Effector memory CD4-positive, alpha-beta T cell (primary cell): ENCODE measurements around the gene CCDC160.

Source experiments
- DNase-seq, 3 donors: peaks; one replicate each; pipeline ENCODE4 v3.0.0-alpha.2; 2020
- H3K27ac ChIP-seq: 2 replicates; pipeline ENCODE4 v1.7.0; 2013; ENCODE audit warnings: mild to moderate bottlenecking, low read length, moderate library complexity; ENCODE audit not compliant: insufficient read depth, poor library complexity, severe bottlenecking
- H3K27me3 ChIP-seq: replicated peaks from 2 replicates; pipeline ENCODE4 v1.7.0; 2013; ENCODE audit warnings: mild to moderate bottlenecking, low read length; ENCODE audit not compliant: insufficient read depth, control insufficient read depth, poor library complexity, severe bottlenecking
- H3K36me3 ChIP-seq: 2 replicates; pipeline ENCODE4 v1.7.0; 2013; ENCODE audit warnings: mild to moderate bottlenecking, low read length, moderate library complexity; ENCODE audit not compliant: control insufficient read depth, insufficient read depth
- H3K4me1 ChIP-seq: 2 replicates; pipeline ENCODE4 v1.7.0; 2013; ENCODE audit warnings: low read length, mild to moderate bottlenecking; ENCODE audit not compliant: control insufficient read depth, insufficient read depth, poor library complexity, severe bottlenecking
- H3K4me3 ChIP-seq: 2 replicates; pipeline ENCODE4 v1.7.0; 2013; ENCODE audit warnings: low read length, low read depth, mild to moderate bottlenecking; ENCODE audit not compliant: insufficient read depth, poor library complexity, severe bottlenecking
- H3K9me3 ChIP-seq: 2 replicates; pipeline ENCODE4 v1.7.0; 2013; ENCODE audit warnings: mild to moderate bottlenecking, low read length, moderate library complexity; ENCODE audit not compliant: control insufficient read depth

CCDC160 gene

DNA sequence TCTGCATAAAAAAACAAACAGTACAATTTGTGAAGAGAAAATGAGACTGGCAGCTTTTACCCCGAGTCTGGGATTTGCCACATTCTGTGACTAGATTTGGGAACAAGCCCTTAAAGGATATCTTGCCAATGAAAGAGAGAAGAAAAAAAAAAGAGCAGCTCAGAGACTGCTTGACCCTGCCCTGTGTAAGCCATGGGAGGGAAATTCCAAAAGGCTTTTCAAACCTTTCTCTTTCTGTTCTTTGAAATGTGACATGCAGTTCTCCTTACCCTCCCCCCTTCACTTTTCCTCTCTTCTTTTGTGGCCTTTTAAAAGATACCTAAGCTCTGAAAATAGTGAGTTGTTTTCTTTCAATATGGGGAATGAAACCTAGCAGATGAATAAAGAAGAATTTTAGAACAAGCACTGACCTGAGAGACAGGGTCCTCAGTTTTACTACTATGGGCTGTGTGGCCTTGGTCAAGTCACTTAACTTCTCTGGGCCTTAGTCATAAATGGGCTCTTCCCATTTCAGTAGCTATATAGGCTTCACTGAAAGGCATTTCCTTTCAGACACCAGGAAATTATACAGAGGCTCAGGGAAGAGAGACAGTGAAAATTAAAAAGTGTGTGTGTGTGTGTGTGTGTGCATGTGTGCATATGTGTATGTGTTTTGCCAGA is 5.1 kb downstream of the CCDC160 start:
- no peaks in the 10 kb centered on the region for H3K4me1 ChIP-seq
- no peaks in the 10 kb centered on the region for H3K27me3 ChIP-seq
- H3K9me3 ChIP-seq: no peaks in the 10 kb centered on the region
- H3K27ac ChIP-seq: no peak overlapping the region
- no peak overlapping the region for H3K4me3 ChIP-seq
- no peaks in the 10 kb centered on the region for H3K36me3 ChIP-seq
- no peak for DNase-seq

DNA sequence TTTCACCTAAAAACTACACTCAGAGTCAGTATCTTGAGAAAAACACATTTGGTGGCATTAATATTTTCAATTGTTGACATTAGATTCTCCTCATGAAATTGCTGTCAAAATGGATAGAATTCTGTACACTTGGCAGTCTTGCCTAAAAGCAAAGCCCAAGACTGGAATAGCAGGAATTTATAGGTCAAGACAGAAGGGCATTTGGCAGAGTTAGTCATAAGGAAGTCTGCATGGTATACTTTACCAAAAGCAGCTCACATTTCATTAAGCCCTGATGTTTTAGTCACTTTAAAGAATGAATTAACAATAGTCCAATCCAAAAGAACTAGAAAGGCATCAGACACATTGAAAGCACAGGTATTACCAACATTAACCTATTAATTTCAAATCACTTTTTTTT is 7.1 kb downstream of the CCDC160 start:
- H3K4me3 ChIP-seq: no peak overlapping the region
- DNase-seq: no peak
- H3K27ac ChIP-seq: no peak overlapping the region
- no peaks in the 10 kb centered on the region for H3K4me1 ChIP-seq
- H3K36me3 ChIP-seq: no peaks in the 10 kb centered on the region
- no peaks in the 10 kb centered on the region for H3K9me3 ChIP-seq
- no peaks in the 10 kb centered on the region for H3K27me3 ChIP-seq

GRCh38 chrX:134246282-134246681 is 9.3 kb downstream of the CCDC160 start:
- no peak for DNase-seq
- H3K36me3 ChIP-seq: no peaks in the 10 kb centered on the region
- H3K27me3 ChIP-seq: no peaks in the 10 kb centered on the region
- no peaks in the 10 kb centered on the region for H3K9me3 ChIP-seq
- no peak overlapping the region for H3K4me3 ChIP-seq
- no peak overlapping the region for H3K27ac ChIP-seq
- no peaks in the 10 kb centered on the region for H3K4me1 ChIP-seq

GRCh38 chrX:134247492-134247891 is 10.5 kb downstream of the CCDC160 start:
- no peaks in the 10 kb centered on the region for H3K36me3 ChIP-seq
- H3K27ac ChIP-seq: no peak overlapping the region
- DNase-seq: no peak
- H3K27me3 ChIP-seq: no peaks in the 10 kb centered on the region
- H3K4me3 ChIP-seq: no peak overlapping the region
- H3K4me1 ChIP-seq: no peaks in the 10 kb centered on the region
- H3K9me3 ChIP-seq: no peaks in the 10 kb centered on the region

DNA sequence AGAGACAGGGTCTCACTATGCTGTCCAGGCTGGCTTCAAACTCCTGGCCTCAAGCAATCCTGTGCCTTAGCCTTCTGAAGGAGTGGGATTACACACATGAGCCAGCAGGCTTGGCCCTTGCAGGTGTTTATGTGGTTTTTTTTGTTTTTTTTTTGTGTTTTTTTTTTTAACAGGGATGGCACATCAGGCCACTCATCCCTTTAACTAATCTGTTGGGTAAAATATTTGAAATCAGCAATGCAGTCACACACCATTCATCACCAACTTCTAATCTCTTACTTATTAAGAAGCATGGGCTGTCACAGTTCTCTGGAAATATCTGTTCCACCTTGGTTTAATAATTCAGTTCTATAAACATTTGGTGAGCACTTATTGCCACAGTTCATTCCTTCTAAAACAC is 12.3 kb downstream of the CCDC160 start:
- H3K36me3 ChIP-seq: no peaks in the 10 kb centered on the region
- H3K4me1 ChIP-seq: no peaks in the 10 kb centered on the region
- H3K9me3 ChIP-seq: no peaks in the 10 kb centered on the region
- DNase-seq: no peak
- H3K27me3 ChIP-seq: no peaks in the 10 kb centered on the region
- no peak overlapping the region for H3K4me3 ChIP-seq
- no peak overlapping the region for H3K27ac ChIP-seq

DNA sequence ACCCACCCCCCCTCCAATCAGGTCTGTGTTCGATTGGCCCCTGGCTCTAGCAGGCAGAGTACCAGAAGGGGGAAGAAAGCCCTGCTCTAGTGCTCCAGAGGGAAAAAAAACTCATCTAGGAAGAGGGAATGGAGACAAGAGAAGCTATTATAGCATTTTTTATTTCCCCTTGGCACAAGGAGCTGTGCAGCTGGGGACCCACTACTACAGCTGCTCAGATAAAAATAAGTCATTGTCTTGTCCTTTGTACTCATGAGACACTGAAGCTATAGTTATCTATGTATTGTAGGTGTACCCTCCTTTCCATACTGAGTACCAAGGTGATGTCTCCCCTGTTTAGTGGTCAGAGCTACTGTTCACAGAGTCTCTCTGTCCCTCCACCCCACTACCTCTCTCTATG is 14.3 kb downstream of the CCDC160 start:
- no peaks in the 10 kb centered on the region for H3K27me3 ChIP-seq
- DNase-seq: no peak
- no peak overlapping the region for H3K27ac ChIP-seq
- no peaks in the 10 kb centered on the region for H3K9me3 ChIP-seq
- no peaks in the 10 kb centered on the region for H3K36me3 ChIP-seq
- H3K4me1 ChIP-seq: no peaks in the 10 kb centered on the region
- no peak overlapping the region for H3K4me3 ChIP-seq

DNA sequence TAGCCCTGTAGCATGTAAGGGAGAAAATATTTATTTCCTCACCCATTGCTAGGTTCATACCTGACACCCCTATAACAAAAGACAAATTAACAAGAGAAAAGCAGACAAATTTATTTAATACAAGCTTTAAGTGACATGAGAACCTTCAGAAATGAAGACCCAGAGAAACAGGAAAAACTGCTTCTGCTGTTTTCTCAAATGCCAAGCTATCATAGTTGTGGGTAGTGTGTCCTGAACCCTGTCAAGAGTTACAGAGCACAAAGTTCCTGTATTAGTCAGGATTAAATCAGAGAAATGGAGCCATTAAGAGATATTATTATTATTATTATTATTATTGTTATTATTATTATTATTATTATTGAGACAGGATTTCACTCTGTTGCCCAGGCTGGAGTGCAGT is 17.5 kb downstream of the CCDC160 start:
- DNase-seq: no peak
- H3K27me3 ChIP-seq: no peaks in the 10 kb centered on the region
- no peak overlapping the region for H3K27ac ChIP-seq
- H3K4me3 ChIP-seq: no peak overlapping the region
- no peaks in the 10 kb centered on the region for H3K36me3 ChIP-seq
- no peaks in the 10 kb centered on the region for H3K9me3 ChIP-seq
- no peaks in the 10 kb centered on the region for H3K4me1 ChIP-seq

GRCh38 chrX:134255555-134255954 is 18.6 kb downstream of the CCDC160 start:
- no peaks in the 10 kb centered on the region for H3K4me1 ChIP-seq
- no peak overlapping the region for H3K4me3 ChIP-seq

GRCh38 chrX:134256684-134257083 is 19.7 kb downstream of the CCDC160 start:
- no peak overlapping the region for H3K4me3 ChIP-seq
- H3K27me3 ChIP-seq: no peaks in the 10 kb centered on the region
- no peaks in the 10 kb centered on the region for H3K36me3 ChIP-seq
- no peak overlapping the region for H3K27ac ChIP-seq
- no peak for DNase-seq
- no peaks in the 10 kb centered on the region for H3K9me3 ChIP-seq
- no peaks in the 10 kb centered on the region for H3K4me1 ChIP-seq

More at GRCh38 chrX:134255555-134255954, 18.6 kb downstream of the CCDC160 start:
- Histone ChIP-seq H3K27me3 (no peaks in the 10 kb centered on the region), H3K9me3 (no peaks in the 10 kb centered on the region), H3K27ac (no peak overlapping the region), H3K36me3 (no peaks in the 10 kb centered on the region)
- no peak for DNase-seq

DNA sequence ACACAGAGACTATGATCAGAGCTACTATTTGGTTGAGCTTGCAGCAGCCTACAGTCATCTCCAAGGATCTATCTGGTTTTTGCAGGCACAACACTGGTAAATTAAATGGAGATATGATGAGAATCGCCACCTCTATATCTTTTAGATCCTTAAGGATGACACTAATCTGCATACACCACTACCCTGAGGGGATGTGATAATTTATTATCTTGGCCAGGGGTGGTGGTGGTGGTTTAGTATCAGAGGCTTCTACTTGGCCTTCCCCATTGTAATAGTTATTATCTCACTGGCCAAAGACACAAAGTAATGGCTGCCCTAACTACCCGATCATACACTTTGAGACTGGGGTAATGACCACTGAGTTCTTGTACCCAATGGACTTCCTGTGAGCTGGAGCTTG is 21.2 kb downstream of the CCDC160 start:
- no peaks in the 10 kb centered on the region for H3K27me3 ChIP-seq
- H3K9me3 ChIP-seq: no peaks in the 10 kb centered on the region
- no peak overlapping the region for H3K27ac ChIP-seq
- H3K4me1 ChIP-seq: no peaks in the 10 kb centered on the region
- no peaks in the 10 kb centered on the region for H3K36me3 ChIP-seq
- DNase-seq: no peak
- H3K4me3 ChIP-seq: no peak overlapping the region
